ENCODE measurements around the gene CDC42SE2. TPM values are rescaled to one million over a fixed set of nuclear protein-coding genes. Genes with fewer than 3 reads are reported as not detected.
"Not testable (repeated sequence)": the region's sequence is repeated elsewhere in the genome, so short reads cannot be mapped to it uniquely, and the experiment has no call there.

Gene CDC42SE2
- total RNA-seq, 1 experiment from 2014 or later = 61.6 TPM

DNA sequence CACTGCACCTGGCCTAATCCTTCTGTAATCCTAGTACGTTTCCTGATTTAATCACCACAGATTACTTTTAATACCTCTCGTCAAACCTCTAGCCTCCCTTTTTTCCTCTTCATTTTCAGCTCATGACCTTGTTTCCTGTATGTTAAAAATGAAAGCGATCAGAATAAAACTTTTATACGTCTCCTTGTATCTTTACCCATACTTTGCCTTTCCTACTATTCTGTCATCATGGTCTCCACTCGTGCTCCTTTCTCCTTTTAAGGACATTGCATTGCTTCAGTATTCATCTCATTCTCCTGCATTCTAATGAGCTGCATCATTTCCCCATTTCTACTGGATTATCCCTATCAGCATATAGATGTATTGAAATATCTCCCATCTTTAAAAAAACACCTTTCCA, 8.5 kb downstream of the CDC42SE2 start:
- in situ Hi-C loops (cut with HindIII; ENCODE audit: low pct_unique_long_range_greater_than_20kb, low sequenced_read_pairs) = no loop called here
- no peak for DNase-seq (ENCODE audit: low read depth)

DNA sequence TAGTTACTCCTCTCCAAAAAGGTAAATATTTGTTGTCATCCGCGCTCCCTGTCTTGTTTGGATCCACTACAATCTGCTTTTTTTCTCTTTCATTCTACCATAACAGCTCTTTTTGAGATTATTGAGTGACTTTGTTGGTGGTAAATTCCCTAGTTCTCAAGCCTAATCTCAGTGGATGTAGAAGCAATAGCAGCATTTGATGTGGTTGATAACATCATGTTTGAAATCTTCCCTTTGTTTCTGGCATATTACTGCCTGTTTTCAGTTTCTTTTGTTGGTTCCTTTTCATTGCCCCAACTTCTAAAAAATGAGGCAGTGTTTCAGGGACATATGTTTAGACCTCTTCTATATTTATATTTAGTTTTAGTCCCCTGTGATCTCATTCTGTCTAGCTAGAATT, 8.9 kb downstream of the CDC42SE2 start:
- in situ Hi-C loops (cut with HindIII; ENCODE audit: low pct_unique_long_range_greater_than_20kb, low sequenced_read_pairs) = no loop called here

DNA sequence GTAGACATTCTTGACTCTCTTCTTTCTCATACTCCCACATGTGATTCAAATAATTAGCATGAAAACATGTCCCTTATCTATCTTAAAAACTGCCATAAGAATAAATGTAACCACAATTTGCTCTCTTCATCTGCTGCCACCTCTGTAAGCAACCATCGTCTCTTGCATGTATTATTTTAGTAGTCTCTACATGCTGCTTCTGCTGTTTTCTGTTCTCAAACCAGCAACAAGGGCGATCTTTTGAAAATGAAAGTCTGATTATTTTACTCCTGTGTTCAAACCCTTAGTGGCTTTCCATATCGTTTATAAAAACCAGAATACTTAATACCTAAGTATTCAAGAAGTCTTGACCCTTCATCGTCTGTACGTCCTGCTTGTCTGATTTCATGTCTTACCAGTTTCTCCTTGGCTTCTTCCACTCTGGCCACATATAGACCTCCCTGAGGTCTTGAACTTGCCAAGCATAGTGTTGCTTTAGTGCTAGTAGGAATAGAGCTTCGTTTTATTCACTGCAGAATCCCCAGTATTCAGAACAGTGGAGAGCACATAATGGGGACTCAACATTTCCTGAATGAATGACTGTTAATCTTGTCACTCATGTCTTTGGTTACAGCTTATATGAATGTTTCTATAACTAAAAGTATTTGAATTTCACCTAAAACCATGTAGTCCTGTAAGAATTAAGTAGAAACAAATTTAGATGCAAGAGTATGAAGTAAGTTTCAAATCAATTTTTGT, 10.6 kb downstream of the CDC42SE2 start:
- no peak for DNase-seq (ENCODE audit: low read depth)
- in situ Hi-C loops (cut with HindIII; ENCODE audit: low pct_unique_long_range_greater_than_20kb, low sequenced_read_pairs) = no loop called here

More for the DNA sequence above, 8.9 kb downstream of the CDC42SE2 start:
- DNase-seq (ENCODE audit: low read depth) = no peak

DNA sequence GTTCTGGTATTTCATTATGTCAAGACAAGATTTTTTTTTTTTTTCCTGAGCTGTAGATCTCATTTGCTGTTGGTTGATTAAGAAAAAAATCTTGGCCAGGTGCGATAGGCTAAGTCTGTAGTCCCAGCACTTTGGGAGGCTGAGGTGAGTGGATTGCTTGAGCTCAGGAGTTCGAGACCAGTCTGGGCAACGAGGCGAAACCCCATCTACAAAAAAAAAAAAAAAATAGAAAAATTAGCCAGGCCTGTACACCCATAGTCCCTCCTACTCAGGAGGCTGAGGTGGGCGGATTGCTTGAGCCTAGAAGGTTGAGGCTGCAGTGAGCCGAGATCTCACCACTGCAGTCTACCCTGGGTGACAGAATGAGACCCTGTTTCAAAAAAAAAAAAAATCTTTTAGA, 12.2 kb downstream of the CDC42SE2 start:
- no peak for DNase-seq (ENCODE audit: low read depth)
- in situ Hi-C loops (cut with HindIII; ENCODE audit: low pct_unique_long_range_greater_than_20kb, low sequenced_read_pairs) = no loop called here

DNA sequence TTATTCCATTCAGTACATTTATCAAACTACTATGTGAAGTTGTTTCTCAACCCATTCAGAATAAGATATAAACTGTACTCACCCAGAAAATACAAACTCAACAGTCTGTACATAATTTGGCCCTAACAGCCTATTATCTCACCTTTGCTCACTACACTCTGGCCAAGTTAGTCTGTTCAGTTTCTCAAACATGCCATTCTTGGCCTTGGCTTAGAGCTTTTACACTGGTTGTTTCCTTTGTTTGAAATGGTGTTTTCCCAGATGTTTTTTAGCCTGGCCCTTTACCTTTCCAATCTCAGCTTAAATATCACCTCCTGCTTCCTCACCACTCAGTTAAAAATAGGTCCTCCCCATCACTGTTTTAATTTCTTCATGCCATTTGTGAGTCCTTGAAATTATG, 13.6 kb downstream of the CDC42SE2 start:
- no peak for DNase-seq (ENCODE audit: low read depth)
- in situ Hi-C loops (cut with HindIII; ENCODE audit: low pct_unique_long_range_greater_than_20kb, low sequenced_read_pairs) = no loop called here

DNA sequence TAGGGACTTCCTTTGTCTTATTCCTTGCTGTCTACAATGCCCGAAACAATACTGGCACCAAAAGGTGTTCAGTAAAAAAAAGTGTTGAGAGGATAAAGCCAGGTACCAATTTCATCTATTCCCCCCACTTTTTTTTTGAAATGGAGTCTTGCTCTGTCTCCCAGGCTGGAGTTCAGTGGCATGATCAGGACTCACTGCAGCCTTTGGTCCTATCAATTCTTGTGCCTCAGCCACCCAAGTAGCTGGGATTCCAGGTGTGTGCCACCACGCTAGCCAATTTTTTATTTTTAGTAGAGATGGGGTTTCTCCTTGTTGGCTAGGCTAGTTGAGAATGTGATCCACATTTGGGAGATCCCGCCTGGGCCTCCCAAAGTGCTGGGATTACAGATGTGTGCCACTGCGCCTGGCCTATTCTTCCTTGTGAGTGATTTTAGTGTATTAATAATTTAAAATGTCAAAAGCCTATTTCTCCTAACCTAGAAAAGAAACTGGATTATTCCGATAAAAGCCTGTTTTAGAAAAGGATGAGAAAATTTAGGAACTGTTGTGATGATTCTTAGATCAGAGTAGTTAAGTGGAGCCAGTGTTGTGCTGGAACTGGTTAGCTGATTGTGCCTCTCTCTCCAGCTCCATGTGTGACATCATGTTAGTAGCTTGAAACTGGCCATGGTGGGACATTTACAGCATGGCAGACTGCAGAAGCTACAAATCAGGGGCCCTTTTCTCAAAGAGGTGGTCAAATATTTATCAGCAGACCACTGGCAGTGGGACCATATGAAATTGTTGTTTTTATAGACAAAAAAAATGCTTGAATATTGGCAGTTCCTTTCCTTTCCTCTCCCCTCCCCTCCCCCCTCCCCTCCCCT, 14.3 kb downstream of the CDC42SE2 start:
- in situ Hi-C loops (cut with HindIII; ENCODE audit: low pct_unique_long_range_greater_than_20kb, low sequenced_read_pairs) = no loop called here
- no peak for DNase-seq (ENCODE audit: low read depth)

DNA sequence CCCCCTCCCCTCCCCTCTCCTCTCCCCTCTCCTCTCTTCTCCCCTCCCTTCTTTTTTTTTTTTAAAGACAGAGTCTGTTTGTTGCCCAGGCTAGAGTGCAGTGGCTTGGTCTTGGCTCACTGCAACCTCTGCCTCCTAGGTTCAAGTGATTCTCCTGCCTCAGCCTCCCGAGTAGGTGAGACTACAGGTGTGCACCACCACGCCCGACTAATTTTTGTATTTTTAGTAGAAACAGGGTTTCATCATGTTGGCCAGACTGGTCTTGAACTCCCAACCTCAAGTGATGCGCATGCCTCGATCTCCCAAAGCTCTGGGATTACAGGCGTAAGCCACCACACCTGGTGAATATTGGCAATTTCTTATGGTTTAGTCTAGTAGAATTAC, 14.9 kb downstream of the CDC42SE2 start:
- in situ Hi-C loops (cut with HindIII; ENCODE audit: low pct_unique_long_range_greater_than_20kb, low sequenced_read_pairs); DNase-seq (ENCODE audit: low read depth): not testable (repeated sequence)

DNA sequence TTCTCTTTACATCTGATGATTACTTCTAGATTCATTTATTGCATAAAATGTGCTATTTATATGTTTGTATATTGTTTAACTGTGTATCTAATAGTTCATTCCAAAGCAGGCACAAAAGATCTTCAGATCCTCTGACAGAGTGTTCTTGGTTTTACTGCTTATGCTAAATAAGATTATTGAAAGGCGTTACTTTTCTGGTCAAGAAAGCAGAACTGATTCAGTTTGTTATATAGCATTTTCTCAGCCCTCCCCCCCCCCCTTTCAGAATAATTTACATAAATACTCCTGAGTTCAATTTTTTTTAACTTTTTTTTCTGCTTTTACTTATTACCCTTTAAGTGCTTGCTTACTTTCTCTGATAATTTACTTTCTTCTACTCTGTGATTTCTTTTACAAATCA, 15.4 kb downstream of the CDC42SE2 start:
- in situ Hi-C loops (cut with HindIII; ENCODE audit: low pct_unique_long_range_greater_than_20kb, low sequenced_read_pairs) = no loop called here
- no peak for DNase-seq (ENCODE audit: low read depth)

DNA sequence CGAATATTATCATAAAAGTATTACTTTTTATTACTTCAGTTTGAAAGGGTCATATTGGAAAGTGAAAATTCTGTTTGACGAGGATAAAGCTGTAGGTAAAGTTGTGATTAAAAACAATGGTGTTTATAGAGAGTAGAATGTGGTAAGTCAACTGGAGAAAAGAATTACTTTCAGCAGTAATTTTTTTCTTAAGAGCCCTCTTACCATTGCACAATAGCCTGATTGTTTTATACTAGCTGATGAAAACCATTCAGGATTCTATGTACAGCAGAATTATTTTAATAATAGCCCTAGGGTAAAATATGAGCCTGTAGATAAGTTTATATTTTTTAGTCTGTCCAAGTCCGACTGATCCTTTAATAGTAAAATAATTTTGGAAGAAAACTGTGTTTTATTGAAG, 16.6 kb downstream of the CDC42SE2 start:
- DNase-seq (ENCODE audit: low read depth) = no peak
- in situ Hi-C loops (cut with HindIII; ENCODE audit: low pct_unique_long_range_greater_than_20kb, low sequenced_read_pairs) = no loop called here

DNA sequence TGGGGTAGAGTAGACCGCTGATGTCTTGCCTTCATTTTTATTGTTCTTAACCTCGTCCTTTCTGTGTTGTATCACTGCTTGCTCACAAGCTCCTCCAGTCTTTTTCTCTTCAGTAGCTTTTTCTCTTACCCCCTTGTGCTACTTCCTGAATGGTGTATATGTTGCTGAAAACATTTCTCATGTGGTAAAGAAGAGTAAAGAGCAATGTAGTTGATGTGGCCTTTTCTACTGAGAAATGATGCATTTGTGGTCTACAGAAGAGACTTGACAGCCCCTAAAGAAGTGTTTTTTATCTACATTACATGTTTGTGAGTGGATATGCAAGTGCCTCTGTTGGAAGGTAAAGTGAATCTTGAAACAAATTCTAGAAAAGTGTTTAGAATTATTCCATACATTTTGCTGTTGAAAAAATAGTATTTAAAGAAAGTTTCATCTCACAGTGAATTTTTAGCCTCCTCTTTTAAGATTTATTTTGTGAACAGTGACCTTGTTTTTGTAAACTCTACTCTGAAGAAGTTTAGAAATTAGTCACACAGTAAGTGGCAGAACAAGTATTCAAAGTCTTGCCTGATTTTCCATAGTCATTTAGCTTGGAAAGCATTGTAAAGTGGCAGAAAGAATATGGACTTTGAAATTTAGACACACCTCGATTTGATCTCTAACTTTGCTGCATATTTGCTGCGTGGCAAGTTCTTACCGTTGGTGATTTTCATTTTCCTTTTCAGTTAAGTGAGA, 17.4 kb downstream of the CDC42SE2 start:
- DNase-seq (ENCODE audit: low read depth) = no peak
- in situ Hi-C loops (cut with HindIII; ENCODE audit: low pct_unique_long_range_greater_than_20kb, low sequenced_read_pairs) = no loop called here

DNA sequence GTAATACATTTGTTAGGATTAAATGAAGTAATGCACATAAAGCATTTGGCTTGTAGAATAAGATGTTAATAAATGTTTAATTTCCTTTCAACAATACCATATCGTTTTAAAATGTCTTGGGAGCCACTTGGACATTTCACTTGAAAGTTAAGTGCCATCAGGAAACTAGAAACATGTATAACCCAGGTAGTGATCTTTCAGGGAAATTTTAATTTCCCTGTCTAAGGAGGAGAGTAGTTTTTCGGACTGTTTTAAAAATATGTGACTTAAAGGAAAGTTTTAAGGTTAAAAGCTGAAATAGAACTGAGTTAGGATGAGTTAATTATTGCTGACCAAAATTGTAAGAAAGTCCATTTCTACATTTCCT, 18.0 kb downstream of the CDC42SE2 start:
- in situ Hi-C loops (cut with HindIII; ENCODE audit: low pct_unique_long_range_greater_than_20kb, low sequenced_read_pairs) = no loop called here
- no peak for DNase-seq (ENCODE audit: low read depth)

DNA sequence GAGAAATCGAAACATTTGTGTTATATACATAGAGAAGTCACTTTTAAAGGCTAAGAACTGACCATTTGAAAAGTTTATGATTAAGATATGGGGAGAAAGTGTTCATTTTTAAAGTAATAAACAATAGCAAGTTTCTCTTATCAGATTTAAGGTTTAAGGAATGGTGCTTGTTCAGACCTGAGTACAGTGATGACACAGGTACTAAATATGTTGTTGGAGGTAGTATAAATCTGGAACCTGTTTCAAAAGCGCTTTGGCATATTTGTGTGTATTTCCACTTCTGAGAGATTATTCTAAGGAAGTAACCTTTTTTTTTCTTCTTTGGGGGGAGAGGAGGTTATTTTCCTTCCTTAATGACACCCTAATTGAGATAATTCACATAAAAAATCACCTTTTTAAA, 18.4 kb downstream of the CDC42SE2 start:
- in situ Hi-C loops (cut with HindIII; ENCODE audit: low pct_unique_long_range_greater_than_20kb, low sequenced_read_pairs) = no loop called here
- DNase-seq (ENCODE audit: low read depth) = no peak

DNA sequence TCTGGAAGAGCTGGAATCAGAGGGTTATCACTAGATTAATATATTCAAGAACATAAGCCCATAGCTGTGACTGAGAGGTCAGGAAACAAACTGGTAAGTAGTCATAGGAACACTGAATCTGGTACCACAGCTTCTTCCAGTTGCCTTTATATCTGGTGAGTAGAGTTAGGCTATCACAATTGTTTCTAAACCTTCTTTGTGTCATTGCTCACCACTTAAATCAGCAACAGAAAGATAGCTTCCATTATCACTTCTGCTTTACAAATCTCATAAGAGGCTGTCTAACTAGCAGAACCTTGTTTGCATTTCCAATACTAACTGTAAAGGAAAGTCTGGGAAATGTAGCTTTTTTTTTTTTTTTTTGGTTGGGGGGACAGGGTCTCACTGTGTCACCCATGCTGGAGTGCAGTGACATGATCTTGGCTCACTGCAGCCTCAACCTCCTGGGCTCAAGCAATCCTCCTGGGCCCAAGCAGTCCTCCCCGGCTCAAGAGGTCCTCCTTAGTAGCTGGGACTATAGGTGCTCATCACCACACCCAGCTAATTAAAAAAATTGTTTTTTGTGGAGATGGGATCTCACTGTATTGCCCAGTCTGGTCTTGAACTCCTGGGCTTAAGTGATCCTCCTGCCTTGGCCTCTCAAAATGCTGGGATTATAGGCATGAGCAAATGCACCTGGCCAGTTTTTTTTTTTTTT, 22.0 kb downstream of the CDC42SE2 start:
- in situ Hi-C loops (cut with HindIII; ENCODE audit: low pct_unique_long_range_greater_than_20kb, low sequenced_read_pairs) = no loop called here
- no peak for DNase-seq (ENCODE audit: low read depth)

DNA sequence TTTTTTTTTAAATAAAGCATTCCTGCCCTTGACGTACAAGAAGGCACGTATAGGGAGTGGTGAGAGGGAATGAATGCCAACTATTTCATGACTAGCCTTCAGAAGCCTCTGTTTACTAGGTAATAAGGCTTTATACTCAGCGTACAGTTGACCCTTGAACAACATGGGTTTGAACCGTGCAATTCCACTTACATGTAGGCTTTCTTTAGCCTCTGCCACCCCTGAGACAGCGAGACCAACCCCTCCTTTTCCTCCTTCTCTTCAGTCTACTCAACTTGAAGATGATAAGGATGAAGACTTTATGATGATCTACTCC, 22.5 kb downstream of the CDC42SE2 start:
- no peak for DNase-seq (ENCODE audit: low read depth)
- in situ Hi-C loops (cut with HindIII; ENCODE audit: low pct_unique_long_range_greater_than_20kb, low sequenced_read_pairs) = no loop called here

DNA sequence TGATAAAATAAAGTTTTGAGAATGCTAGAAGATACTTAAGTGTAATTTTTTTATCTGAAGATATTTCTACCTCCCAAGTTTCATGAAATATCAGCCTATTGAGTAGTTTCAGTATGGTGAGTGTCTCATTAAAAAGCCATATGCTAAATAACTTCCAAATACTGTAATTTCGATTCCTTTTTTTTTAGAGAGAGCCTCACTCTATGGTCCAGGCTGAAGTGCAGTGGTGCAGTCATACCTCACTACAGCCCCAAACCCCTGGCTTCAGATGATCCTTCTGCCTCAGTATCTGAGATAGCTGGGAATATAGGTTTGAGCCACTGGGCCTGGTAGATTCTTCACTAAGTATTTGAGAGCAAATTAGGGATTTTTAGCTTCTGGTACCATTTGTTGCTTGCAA, 24.5 kb downstream of the CDC42SE2 start:
- in situ Hi-C loops (cut with HindIII; ENCODE audit: low pct_unique_long_range_greater_than_20kb, low sequenced_read_pairs) = no loop called here
- no peak for DNase-seq (ENCODE audit: low read depth)

DNA sequence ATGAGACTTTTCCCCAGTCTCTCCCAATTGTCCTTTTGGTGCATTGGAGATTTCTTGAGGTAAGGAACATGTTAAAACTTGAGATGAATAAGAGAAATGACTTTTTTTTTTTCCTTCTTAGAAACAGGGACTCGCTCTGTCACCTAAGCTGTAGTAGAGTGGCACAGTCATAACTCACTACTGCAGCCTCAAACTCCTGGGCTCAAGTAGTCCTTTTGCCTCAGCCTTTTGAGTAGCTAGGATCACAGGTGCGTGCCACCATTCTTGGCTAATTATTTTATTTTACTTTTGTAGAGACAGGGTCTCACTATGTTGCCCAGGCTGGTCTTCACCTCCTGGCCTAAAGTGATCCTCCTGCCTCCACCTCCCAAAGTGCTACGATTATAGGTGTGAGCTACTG, 25.9 kb downstream of the CDC42SE2 start:
- in situ Hi-C loops (cut with HindIII; ENCODE audit: low pct_unique_long_range_greater_than_20kb, low sequenced_read_pairs) = no loop called here
- DNase-seq (ENCODE audit: low read depth) = no peak

DNA sequence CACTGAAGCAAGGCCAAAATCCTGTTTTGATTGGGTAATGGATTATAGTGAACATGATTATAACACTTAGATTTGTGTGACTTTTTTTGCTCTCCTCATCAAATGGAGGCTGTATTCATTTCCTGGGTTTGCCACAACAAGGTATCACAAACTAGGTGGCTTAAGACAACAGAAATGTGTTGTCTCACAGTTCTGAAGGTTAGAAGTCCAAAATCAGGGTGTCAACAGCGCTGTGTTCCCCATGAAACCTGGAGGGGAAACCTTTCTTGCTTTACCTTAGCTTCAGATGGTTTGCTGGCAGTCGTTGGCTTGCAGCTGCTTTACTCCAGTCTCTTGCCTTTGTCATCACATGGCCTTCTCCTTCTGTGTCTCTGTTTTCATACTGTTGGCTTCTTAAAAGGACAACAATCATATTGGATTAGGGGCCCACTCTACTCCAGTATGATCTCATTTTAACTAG, 32.4 kb downstream of the CDC42SE2 start:
- no peak for DNase-seq (ENCODE audit: low read depth)
- in situ Hi-C loops (cut with HindIII; ENCODE audit: low pct_unique_long_range_greater_than_20kb, low sequenced_read_pairs) = no loop called here

DNA sequence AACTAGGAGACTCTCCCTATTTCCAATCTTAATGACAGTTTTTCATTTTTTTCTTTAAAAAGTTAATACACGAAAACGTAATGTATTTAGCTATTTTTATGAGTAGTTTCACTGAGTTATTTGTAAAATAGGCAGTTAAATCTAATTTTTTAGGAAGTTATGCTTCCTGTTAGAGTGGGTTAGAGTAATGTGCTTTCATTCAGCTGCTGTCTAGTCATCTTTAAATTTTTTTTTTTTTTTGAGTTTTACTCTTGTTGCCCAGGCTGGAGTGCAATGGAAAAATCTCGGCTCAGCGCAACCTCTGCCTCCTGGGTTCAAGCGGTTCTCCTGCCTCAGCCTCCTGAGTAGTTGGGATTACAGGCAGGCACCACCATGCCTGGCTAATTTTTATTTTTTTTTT, 34.0 kb downstream of the CDC42SE2 start:
- no peak for DNase-seq (ENCODE audit: low read depth)
- in situ Hi-C loops (cut with HindIII; ENCODE audit: low pct_unique_long_range_greater_than_20kb, low sequenced_read_pairs) = no loop called here

DNA sequence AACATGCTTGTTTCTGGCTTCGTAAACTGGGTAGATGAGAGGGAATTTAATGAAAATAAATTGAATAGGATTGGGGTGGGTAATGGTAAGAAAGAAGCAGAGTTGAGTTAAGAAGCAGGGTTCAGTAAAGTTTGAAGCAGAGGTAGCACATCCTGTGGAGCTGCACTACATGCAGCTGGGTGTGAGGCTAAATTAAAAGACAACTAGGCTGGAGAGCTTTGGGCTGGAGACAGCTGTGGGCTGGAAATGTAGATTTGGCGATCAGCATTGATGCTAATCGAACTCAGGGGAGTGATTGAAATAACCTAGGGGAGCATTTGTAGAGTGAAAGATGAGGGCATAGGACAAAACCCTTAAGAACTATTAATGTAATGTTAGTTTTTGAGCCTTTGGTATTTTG, 35.6 kb downstream of the CDC42SE2 start:
- DNase-seq (ENCODE audit: low read depth) = no peak
- in situ Hi-C loops (cut with HindIII; ENCODE audit: low pct_unique_long_range_greater_than_20kb, low sequenced_read_pairs) = no loop called here
